Activated CD4-positive, alpha-beta memory T cell treated with anti-CD3 and anti-CD28 coated beads for 36 hours (primary cell): Measurements from ENCODE around the gene TYW1. TPM values are rescaled to one million over a fixed set of nuclear protein-coding genes. Genes with fewer than 3 reads are reported as not detected.
"Not testable (repeated sequence)": the region's sequence is repeated elsewhere in the genome, so short reads cannot be mapped to it uniquely, and the experiment has no call there.

Source experiments
- CTCF ChIA-PET: fragments of 350-600 bp; sonication (Branson Sonifier 250); formaldehyde crosslinking; loops from one replicate; lab custom pipeline; 2021; ENCODE audit warnings: antibody characterized with exemption, inconsistent platforms; lab: Charles Lee
- POLR2A ChIA-PET: fragments of 350-600 bp; sonication (Branson Sonifier 250); formaldehyde crosslinking; loops from one replicate; lab custom pipeline; 2021; ENCODE audit warnings: antibody characterized with exemption; lab: Charles Lee
- DNase-seq: peaks from one replicate; pipeline ENCODE4 v3.0.0-alpha.2; 2020
- H3K27ac Mint-ChIP-seq: one replicate; pipeline ENCODE4 v1.8.0; 2021; ENCODE audit warnings: mixed read lengths
- H3K27me3 Mint-ChIP-seq: one replicate; pipeline ENCODE4 v1.8.0; 2021; ENCODE audit warnings: mixed read lengths
- H3K36me3 Mint-ChIP-seq: one replicate; pipeline ENCODE4 v1.8.0; 2021; ENCODE audit warnings: mixed read lengths
- H3K4me1 Mint-ChIP-seq: one replicate; pipeline ENCODE4 v1.8.0; 2021; ENCODE audit warnings: low read depth, mixed read lengths
- H3K4me3 Mint-ChIP-seq: one replicate; pipeline ENCODE4 v1.8.0; 2021; ENCODE audit warnings: mild to moderate bottlenecking, mixed read lengths
- H3K9me3 Mint-ChIP-seq: one replicate; pipeline ENCODE4 v1.8.0; 2021; ENCODE audit warnings: mixed read lengths
- intact Hi-C: fragments of 100-400 bp; cut with micrococcal nuclease; formaldehyde crosslinking; loops from one replicate; pipeline ENCODE4 v1.15.1; 2023
- total RNA-seq, 2 experiments: library from RNA; stranded (reverse); gene quantifications; one replicate each; pipeline ENCODE4 v1.2.3, GENCODE V29; 2021

TYW1 gene
- total RNA-seq, 2 experiments from 2014 or later: 15.0 to 16.4 TPM

- no peaks in the 10 kb centered on the region for H3K36me3 Mint-ChIP-seq
- CTCF ChIA-PET: no interaction called here
- no peaks in the 10 kb centered on the region for H3K4me1 Mint-ChIP-seq
- no peak overlapping the region for H3K27ac Mint-ChIP-seq
- no peaks in the 10 kb centered on the region for H3K27me3 Mint-ChIP-seq
- intact Hi-C loops: no loop called here
- H3K4me3 Mint-ChIP-seq: no peak overlapping the region
- DNase-seq: no peak
- POLR2A ChIA-PET: no interaction called here
- H3K9me3 Mint-ChIP-seq: no peaks in the 10 kb centered on the region
Measured at GRCh38 chr7:66964411-66964810, 32.2 kb upstream of the TYW1 start.

DNA sequence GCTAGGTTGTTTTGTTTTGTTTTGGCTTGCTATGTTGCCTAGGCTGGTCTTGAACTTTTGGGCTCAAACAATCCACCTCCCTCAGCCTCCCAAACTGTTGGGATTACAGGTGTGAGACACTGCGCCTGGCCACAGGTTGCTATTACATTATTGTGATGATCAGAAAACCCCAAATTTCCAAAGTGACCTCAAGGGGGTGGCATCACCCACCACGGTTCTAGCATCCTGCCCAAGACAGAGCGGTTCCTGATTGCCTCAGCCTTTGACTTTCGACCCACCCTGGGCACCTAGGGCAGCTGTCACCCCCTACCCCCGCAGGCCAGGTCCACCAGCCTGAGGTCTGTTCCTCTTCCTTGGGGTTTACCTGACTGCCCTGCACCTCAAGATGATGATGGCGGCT, 29.6 kb upstream of the TYW1 start:
- POLR2A ChIA-PET: no interaction called here
- DNase-seq: no peak
- intact Hi-C loops: no loop called here
- Mint-ChIP-seq H3K4me1 (no peaks in the 10 kb centered on the region), H3K27ac (no peak overlapping the region), H3K9me3 (no peaks in the 10 kb centered on the region), H3K4me3 (no peak overlapping the region), H3K36me3 (no peaks in the 10 kb centered on the region), H3K27me3 (no peaks in the 10 kb centered on the region)
- CTCF ChIA-PET: interaction anchor here (0.7 kb wide), 1 partner anchor 40 kb away, joined by 3 read pairs; no protein-coding TSS in a partner anchor

DNA sequence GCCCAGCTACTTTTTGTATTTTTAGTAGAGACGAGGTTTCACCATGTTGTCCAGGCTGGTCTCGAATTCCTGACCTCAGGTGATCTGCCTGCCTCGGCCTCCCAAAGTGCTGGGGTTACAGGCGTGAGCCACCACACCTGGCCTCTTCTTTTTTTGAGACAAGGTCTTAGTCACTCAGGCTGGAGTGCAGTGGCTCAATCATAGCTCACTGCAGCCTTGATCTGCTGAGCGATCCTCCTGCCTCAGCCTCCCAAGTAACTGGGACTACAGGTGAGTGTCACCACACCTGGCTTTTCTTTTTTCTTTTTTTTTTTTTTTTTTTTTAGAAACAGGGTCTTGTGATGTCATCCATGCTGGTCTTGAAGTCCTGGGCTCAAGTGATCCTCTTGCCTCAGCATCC, 27.6 kb upstream of the TYW1 start:
- CTCF ChIA-PET, H3K27ac Mint-ChIP-seq, H3K4me3 Mint-ChIP-seq, H3K27me3 Mint-ChIP-seq, intact Hi-C loops, H3K4me1 Mint-ChIP-seq, H3K9me3 Mint-ChIP-seq, H3K36me3 Mint-ChIP-seq, DNase-seq: not testable (repeated sequence)
- POLR2A ChIA-PET: interaction anchor here (0.6 kb wide), 1 partner anchor 48 kb away, joined by 3 read pairs; no protein-coding TSS in a partner anchor

GRCh38 chr7:66970310-66970709, 26.3 kb upstream of the TYW1 start:
- no peak for DNase-seq
- Mint-ChIP-seq H3K9me3 (no peaks in the 10 kb centered on the region), H3K36me3 (no peaks in the 10 kb centered on the region), H3K27ac (no peak overlapping the region), H3K27me3 (no peaks in the 10 kb centered on the region), H3K4me1 (no peaks in the 10 kb centered on the region), H3K4me3 (no peak overlapping the region)
- POLR2A ChIA-PET: no interaction called here
- CTCF ChIA-PET: no interaction called here
- intact Hi-C loops: no loop called here

GRCh38 chr7:66974986-66975590, 21.5 kb upstream of the TYW1 start:
- intact Hi-C loops: no loop called here
- Mint-ChIP-seq H3K36me3 (no peaks in the 10 kb centered on the region), H3K9me3 (peaks cover 10% of the 10 kb centered on the region), H3K27ac (no peak overlapping the region), H3K27me3 (no peaks in the 10 kb centered on the region), H3K4me1 (no peaks in the 10 kb centered on the region), H3K4me3 (no peak overlapping the region)
- CTCF ChIA-PET: no interaction called here
- POLR2A ChIA-PET: no interaction called here
- no peak for DNase-seq

DNA sequence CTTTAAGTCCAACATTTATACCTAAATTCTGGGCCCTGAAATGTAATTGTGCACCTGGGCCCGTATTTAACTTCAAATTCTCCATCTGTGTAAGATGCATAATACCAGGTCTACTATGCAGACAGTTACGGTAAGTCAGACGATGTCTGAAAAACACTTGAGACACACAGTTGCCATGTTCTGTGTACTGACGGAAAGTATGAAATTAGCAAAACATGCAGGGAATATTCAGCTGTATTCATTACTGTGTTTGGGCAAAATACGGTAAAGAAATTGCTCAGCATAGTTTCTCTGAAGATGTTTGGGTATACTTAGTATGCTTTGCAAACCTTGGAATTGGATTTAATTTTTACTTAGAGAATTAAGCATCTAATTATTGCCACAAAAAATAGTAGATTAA, 18.3 kb upstream of the TYW1 start:
- H3K4me3 Mint-ChIP-seq, H3K36me3 Mint-ChIP-seq, H3K27me3 Mint-ChIP-seq, CTCF ChIA-PET, H3K4me1 Mint-ChIP-seq, H3K27ac Mint-ChIP-seq, POLR2A ChIA-PET, intact Hi-C loops, DNase-seq: not testable (repeated sequence)
- H3K9me3 Mint-ChIP-seq: peaks cover 20% of the 10 kb centered on the region

GRCh38 chr7:66979013-66979412, 17.6 kb upstream of the TYW1 start:
- H3K27me3 Mint-ChIP-seq, H3K4me1 Mint-ChIP-seq, H3K4me3 Mint-ChIP-seq, intact Hi-C loops, H3K36me3 Mint-ChIP-seq, POLR2A ChIA-PET, DNase-seq, H3K27ac Mint-ChIP-seq: not testable (repeated sequence)
- H3K9me3 Mint-ChIP-seq: peaks cover 20% of the 10 kb centered on the region
- CTCF ChIA-PET: interaction anchor here (0.7 kb wide), 1 partner anchor 663 kb away, joined by 3 read pairs; no protein-coding TSS in a partner anchor

DNA sequence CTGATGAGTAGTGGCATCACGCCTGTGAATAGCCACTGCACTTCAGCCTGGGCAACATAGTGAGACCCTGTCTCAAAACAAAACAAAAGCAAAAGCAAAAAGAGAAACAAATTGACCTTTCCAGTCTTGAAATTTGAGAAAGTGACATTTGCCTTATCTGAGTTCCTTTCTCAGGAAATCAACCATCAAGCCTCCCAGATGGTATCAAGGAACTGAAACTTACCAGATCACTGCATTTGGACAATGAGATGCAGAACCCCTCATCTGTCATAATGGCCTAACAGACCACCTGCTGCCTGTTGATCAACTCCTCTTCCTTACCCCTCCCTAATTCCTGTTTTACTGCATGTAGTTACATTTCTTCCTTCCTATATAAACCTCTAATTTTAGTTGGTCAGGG, 16.3 kb upstream of the TYW1 start:
- peaks cover 20% of the 10 kb centered on the region for H3K9me3 Mint-ChIP-seq
- H3K4me3 Mint-ChIP-seq, CTCF ChIA-PET, DNase-seq, POLR2A ChIA-PET, intact Hi-C loops, H3K4me1 Mint-ChIP-seq, H3K27me3 Mint-ChIP-seq, H3K36me3 Mint-ChIP-seq, H3K27ac Mint-ChIP-seq: not testable (repeated sequence)

GRCh38 chr7:66989552-66989951, 7.1 kb upstream of the TYW1 start:
- H3K4me3 Mint-ChIP-seq, H3K27ac Mint-ChIP-seq, H3K9me3 Mint-ChIP-seq, CTCF ChIA-PET, intact Hi-C loops, POLR2A ChIA-PET, DNase-seq, H3K27me3 Mint-ChIP-seq: not testable (repeated sequence)
- H3K4me1 Mint-ChIP-seq: peaks cover 16% of the 10 kb centered on the region
- H3K36me3 Mint-ChIP-seq: peaks cover 36% of the 10 kb centered on the region

GRCh38 chr7:66994051-66994450, 2.6 kb upstream of the TYW1 start:
- DNase-seq, H3K9me3 Mint-ChIP-seq, H3K27me3 Mint-ChIP-seq, CTCF ChIA-PET: not testable (repeated sequence)
- peak overlapping the region; percentile 99 for H3K27ac Mint-ChIP-seq
- peaks cover 30% of the 10 kb centered on the region for H3K36me3 Mint-ChIP-seq
- intact Hi-C loops: loop anchor here (2.0 to 10.0 kb wide), 3 partner anchors 73 to 369 kb away; partner anchors contain the start of genes KCTD7 and TMEM248
- H3K4me1 Mint-ChIP-seq: peaks cover 26% of the 10 kb centered on the region
- POLR2A ChIA-PET: interaction anchor here (1.9 to 3.3 kb wide), 2 partner anchors 73 to 149 kb away, joined by 11 to 17 read pairs; partner anchors contain the start of gene TMEM248
- H3K4me3 Mint-ChIP-seq: peak overlapping the region; percentile 95

- ChIA-PET POLR2A (interaction anchor here (0.5 to 3.3 kb wide), 3 partner anchors 74 to 303 kb away, joined by 4 to 17 read pairs (median 11); partner anchors contain the start of gene TMEM248), CTCF (interaction anchor here (0.6 to 1.5 kb wide), 2 partner anchors 150 to 1014 kb away, joined by 4 to 10 read pairs; no protein-coding TSS in a partner anchor)
- peak overlapping the region; percentile 95 for H3K4me3 Mint-ChIP-seq
- H3K27ac Mint-ChIP-seq: peak overlapping the region; percentile 99
- H3K9me3 Mint-ChIP-seq, H3K27me3 Mint-ChIP-seq: not testable (repeated sequence)
- peaks cover 26% of the 10 kb centered on the region for H3K4me1 Mint-ChIP-seq
- intact Hi-C loops: loop anchor here (1.0 to 10.0 kb wide), 5 partner anchors 74 to 1122 kb away; partner anchors contain the start of genes KCTD7, TMEM248 and VKORC1L1
- peak; percentile 74 for DNase-seq
- H3K36me3 Mint-ChIP-seq: peaks cover 30% of the 10 kb centered on the region
Measured at GRCh38 chr7:66994691-66995049, 2.0 kb upstream of the TYW1 start.

- Mint-ChIP-seq H3K4me1 (peaks cover 26% of the 10 kb centered on the region), H3K27ac (peak within 1 kb of the TSS; percentile 99), H3K4me3 (peak within 1 kb of the TSS; percentile 95), H3K36me3 (peaks cover 27% of the 10 kb centered on the region)
- DNase-seq: peak; percentile 97
- H3K9me3 Mint-ChIP-seq, H3K27me3 Mint-ChIP-seq: not testable (repeated sequence)
- ChIA-PET CTCF (interaction anchor here (0.6 to 1.5 kb wide), 4 partner anchors 123 to 1014 kb away, joined by 3 to 10 read pairs (median 4); no protein-coding TSS in a partner anchor), POLR2A (interaction anchor here (0.5 to 3.3 kb wide), 5 partner anchors 24 to 307 kb away, joined by 3 to 17 read pairs (median 4); partner anchors contain the start of gene TMEM248)
- intact Hi-C loops: loop anchor here (1.0 to 10.0 kb wide), 5 partner anchors 74 to 1123 kb away; partner anchors contain the start of genes KCTD7, TMEM248 and VKORC1L1
Measured at GRCh38 chr7:66995050-66995776, 1.4 kb upstream of the TYW1 start, which contains the start of gene SBDS. Gene SBDS, minus strand, starts transcription at chr7:66995586. Its CDS starts 169 bp downstream, at chr7:66995417.
